ENCODE results near the gene RFK.
"Not testable (repeated sequence)": the region's sequence is repeated elsewhere in the genome, so short reads cannot be mapped to it uniquely, and the experiment has no call there.

RFK gene

DNA sequence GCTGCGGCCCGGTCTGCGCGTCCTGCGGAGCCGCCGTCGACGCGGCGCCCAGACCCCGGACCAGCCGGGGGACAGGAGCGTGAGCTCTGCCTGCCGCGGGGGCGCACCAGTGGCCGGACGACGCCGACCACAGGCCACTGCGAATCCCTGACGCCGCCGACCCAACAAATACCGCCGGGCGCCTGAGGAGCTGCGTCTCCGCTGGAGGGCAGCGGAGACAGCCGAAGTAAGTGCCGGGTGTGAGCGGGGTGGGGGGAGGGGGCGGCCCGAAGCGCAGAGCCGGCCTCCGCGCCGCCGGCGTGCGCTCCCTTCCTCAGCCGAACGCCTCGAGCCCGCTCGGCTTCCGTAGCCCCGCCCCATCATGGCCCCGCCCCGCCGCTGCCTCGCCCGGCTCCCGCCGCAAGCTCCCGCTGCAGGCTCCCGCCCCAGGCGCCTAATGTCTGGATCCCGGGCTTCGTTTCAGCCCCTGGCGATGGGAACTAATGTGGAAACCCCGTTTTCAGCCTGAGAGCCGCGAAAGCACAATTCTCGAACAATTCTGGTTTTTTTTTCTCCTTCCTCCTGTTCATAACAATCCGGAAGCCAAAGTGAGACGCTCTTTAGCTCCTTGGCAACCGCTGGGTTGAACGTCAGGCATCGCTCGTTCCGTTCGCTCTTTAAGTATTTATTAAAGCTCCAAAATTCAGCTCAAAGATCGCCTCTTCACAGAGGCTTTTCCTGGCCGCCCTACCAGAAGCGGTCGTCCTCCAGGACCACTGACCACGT is at the start of gene RFK:
Gene RFK, minus strand, starts transcription at position 232 of the 765 bp plus-strand sequence. CDS start 255 bp downstream, outside the sequence.
- DNase-seq (ENCODE audit: low read depth in 3 of 3) = peak; percentile 84 to 91 (median 90)

DNA sequence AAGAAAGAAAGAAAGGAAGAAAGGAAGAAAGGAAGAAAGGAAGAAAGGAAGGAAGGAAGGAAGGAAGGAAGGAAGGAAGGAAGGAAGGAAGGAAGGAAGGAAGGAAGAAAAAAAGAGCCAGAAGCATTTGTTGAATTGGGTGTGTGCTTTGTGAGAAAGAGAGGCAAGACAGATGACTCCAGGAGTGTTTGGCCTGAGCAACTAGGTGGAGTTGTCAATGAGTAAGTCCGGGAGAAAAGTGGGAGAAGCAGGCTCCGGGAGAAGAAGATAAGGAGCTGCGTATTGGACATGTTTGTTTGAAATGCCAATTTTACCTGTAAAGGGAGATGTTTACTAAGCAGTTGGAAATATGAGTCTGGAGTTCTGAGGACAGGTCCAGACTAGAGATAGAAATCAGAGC is 49.7 kb upstream of the RFK start:
- no peak for DNase-seq (ENCODE audit: low read depth in 3 of 3)

DNA sequence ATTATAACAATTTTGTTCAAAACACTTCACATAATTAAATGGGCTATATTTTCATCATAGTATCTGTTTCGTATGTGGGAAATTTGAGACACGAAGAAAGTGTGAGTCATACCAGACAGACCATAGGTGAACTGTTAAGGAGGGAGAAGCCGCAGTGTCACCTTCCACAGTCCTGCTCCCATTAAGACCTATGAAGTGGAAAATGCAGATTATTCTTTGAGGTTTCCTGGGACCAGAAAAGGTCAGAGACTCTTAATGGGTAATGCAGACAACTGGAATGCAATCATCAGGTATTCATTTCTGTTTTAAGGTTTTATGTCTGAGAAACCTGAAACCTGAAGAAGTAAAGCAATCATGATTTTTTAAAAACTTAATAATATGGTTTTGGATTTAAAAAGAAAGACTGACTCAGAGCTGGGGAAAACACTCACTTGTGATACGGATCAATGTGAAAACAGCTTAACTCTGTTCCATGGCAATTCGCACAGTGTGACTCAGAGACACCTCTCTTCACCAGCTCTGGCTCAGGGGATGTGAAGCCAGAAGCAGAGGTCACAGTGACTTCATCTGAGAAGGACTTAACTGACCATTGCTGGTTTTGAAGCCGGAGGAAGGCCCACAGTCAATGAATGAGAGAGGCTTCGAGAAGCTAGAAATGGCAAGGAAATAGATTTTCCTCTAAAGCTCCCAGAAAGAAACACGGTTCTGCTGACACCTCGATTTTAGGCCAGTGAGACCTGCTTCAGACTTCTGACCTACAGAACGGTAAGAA is 47.5 kb upstream of the RFK start:
- DNase-seq (ENCODE audit: low read depth in 3 of 3) = peak in 2 of 3 donors; percentile 27 to 51

DNA sequence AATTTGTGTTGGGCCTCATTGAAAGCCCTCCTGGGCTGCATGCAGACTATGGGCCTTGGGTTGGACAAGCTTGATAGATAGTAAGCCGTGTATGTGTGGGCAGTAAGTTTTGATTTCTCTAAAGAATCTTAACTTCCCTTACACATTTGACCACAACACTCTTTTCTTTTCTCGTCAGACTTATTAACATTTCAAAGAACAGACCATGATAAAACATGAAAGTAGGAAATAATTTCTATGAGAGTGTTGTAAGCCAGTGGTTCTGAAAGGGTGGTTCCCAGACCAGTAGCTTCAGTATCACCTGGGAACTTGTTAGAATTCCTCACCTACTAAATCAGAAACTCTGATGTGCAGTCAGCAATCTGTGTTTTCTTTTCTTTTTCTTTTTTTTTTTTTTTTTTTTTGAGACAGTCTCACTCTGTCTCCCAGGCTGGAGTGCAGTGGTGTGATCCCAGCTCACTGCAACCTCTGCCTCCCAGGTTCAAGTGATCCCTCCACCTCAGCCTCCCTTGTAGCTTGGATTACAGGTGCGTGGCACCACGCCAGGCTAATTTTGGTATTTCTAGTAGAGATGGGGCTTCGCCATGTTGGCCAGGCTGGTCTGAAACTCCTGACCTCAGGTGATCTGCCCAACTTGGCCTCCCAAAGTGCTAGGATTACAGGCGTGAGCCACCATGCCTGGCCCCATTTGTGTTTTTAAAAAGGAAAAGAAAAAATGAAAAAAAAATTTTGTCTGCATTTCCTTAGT is 44.8 kb upstream of the RFK start:
- DNase-seq (ENCODE audit: low read depth in 3 of 3) = no peak

DNA sequence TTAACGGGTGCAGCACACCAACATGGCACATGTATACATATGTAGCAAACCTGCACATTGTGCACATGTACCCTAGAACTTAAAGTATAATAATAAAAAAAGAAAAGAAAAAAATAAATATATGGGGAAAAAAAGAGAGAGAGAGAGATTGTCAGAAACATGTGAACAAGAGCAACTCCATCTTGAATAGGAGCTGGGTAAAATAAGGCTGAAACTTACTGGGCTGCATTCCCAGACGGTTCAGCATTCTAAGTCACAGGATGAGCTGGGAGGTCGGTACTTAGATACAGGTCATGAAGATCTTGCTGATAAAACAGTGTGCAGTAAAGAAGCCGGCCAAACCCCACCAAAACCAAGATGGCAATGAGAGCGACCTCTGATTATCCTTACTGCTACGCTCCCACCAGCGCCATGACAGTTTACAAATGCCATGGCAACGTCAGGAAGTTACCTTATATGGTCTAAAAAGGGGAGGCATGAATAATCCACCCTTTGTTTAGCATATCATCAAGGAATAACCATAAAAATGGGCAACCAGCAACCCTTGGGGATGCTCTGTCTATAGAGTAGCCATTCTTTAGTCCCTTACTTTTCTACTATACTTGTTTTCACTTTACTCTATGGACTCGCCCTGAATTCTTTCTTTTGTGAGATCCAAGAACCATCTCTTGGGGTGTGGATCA is 42.9 kb upstream of the RFK start:
- not testable (repeated sequence) for DNase-seq (ENCODE audit: low read depth in 3 of 3)

DNA sequence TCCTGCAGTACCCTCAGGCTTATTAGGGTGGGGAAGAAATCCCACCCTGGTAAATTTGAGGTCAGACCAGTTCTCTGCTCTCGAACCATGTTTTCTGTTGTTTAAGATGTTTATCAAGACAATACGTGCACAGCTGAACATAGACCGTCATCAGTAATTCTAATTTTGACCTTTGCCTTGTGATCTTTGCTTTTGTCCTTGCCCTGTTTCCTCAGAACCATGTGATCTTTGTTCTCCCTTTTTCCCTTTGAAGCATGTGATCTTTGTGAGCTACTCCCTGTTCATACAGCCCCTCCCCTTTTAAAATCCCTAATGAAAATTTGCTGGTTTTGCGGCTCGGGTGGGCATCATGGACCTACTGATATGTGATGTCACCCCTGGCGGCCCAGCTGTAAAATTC is 40.7 kb upstream of the RFK start:
- DNase-seq (ENCODE audit: low read depth in 3 of 3) = not testable (repeated sequence)

DNA sequence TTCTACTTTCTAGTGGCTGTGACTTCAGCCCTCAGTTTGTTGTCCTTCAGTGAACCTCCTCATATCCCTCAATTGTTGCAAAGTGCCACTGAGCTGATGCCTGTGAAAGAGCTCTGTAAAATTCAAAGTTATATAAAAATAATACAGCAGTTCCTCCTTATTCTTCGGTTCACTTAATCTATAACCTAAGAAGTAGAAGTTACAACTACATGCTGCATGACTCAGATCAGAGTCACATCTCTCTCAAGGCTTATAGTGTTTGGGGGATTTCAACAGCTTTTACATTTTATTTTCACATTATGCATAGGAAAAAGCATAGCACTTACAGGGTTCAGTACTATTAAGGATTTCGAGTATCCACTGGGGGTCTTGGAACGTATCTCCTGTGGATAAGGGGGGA is 39.6 kb upstream of the RFK start:
- DNase-seq (ENCODE audit: low read depth in 3 of 3) = no peak

DNA sequence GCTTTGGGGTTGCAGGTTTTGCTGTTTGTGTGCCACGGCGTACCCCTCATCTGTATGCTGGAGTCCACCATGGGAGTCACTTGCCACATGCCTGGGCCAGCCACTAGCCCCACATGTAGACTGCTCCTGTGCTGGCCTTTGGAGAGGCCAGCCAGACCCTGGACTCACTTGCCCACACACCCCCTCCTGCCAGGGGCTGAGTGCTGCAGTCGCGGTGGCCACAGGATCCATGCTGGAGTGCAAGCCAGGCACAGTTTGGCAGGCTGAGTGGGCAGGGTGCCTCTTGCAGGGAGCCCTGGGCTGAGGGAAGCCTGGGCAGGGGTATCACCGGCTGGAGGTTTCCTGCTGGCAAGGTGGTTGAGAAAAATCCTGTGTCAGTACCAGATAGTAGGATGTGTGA is 39.2 kb upstream of the RFK start:
- DNase-seq (ENCODE audit: low read depth in 3 of 3) = no peak

DNA sequence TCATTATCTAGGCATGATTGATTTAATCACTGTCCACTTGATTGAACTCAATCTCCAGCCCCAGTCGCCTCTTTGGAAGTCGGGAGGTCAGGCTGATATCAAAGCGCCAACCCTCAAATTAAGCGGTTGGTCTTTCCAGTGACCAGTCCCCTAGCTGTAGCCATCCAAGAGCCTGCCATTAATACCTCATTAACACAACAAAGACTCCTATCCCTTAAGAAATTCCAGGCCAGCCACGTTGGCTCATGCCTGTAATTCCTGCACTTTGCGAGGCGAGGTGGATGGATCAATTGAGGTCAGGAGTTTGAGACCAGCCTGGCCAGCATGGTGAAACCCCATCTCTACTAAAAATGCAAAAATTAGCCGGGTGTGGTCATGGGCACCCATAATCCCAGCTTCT is 37.4 kb upstream of the RFK start:
- no peak for DNase-seq (ENCODE audit: low read depth in 3 of 3)

DNA sequence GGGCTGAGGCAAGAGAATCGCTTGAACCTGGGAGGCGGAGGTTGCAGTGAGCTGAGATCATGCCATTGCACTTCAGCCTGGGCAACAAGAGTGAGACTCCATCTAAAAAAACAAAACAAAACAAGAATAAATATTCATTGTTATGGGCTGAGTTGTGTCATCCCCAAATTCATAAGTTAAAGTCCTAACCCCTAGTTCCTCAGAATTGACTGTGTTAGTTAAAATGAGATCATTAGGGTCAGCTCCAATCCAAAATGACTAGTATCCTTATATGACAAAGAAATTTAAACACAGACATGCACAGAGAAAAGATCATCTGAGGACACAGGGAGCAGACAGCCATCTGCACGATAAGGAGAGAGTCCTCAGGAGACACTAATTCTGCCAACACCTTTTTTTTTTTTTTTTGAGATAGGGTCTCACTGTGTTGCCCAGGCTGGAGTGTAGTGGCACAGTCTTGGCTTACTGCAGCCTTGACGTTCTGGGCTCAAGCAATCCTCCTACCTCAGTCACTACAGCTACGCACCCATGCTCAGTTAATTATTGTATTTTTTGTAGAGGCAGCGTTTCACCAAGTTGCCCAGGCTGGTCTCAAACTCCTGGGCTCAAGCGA is 32.7 kb upstream of the RFK start:
- DNase-seq (ENCODE audit: low read depth in 3 of 3) = no peak

DNA sequence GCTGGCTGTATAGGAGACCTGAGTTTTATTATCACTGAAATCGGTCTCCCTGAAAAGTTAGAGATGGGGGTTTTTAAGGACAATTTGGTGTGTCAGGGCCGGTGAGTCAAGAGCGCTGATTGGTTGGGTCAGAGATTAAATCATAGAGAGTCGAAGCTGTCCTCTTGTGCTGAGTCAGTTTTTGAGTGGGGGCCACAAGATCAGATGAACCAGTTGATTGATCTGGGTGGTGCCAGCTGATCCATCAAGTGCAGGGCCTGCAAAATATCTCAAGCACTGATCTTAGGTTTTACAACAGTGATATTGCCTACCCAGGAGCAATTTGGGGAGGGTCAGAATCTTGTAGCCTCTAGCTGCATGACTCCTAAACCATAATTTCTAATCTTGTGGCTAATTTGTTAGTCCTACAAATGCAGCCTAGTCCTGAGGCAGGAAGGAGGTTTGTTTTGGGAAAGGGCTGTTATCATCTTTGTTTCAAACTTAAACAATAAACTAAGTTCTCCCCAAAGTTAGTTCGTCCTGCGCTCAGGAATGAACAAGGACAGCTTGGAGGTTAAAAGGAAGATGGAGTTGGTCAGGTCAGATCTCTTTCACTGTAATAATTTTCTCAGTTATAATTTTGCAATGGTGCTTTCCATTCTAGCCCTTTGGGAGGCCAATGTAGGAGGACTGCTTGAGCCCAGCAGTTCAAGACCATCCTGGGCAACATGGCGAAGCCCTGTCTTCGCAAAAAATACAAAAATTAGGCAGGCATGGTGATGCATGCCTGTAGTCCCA is 31.6 kb upstream of the RFK start:
- no peak for DNase-seq (ENCODE audit: low read depth in 3 of 3)

DNA sequence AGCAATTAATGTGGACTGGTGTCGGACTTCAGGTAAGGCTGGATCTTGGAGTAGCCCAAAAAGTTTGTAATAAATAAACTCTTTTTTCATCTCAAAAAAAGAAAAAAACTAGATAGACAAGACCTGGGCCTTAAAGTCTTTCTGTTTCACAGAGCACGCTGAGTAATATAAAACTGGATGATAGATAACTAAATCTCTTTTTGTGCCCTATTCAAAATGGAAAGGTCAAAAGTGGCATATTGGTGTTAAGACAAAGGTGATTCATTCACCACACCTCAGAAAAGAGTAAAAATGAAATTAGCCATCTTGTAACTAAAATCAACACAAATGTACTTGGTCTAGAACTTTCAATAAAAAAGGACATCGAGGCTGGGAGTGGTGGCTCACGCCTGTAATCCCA is 30.3 kb upstream of the RFK start:
- DNase-seq (ENCODE audit: low read depth in 3 of 3) = no peak

DNA sequence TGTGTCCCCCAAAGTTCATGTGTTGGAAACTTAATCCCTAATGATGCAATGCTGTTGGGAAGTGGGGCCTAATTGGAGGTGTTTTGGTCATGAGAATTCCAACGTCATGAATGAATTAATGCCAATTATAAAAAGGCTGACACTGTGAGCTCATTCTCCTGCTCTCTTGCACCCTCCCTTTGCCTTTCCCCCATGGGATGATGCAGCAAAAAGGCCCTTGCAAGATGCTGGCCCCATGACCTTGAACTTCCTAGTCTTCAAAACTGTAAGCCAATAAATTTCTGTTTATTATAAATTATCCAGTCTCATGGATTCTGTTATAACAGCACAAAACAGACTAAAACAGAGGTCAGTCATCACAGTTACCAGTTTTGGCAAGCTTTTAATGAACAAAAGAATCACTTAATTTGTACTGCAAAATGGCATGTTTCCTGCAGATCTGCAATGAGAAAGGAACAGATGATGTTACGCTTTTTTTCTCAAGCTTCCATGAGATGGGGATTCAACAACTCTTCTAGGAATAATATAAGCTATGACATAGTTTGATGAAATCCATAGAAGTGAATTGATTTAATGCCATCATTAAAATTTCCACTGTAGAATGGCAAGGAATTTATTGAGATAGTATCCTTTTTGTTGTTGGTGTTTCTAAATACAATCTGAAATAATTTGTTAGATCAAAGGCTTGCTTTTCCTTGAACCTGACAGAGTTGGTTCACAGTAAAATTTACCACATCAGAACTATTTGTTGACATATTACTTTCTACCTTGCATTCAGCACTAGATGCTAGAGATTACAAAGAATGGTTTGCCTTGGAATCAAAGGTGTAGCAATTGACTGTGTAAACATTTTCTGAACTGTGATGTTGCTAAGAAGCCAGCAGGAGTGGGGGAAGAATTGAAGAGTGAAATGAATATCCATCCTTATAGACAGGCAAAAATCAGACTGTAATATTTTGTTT is 29.3 kb upstream of the RFK start:
- DNase-seq (ENCODE audit: low read depth in 3 of 3) = no peak

DNA sequence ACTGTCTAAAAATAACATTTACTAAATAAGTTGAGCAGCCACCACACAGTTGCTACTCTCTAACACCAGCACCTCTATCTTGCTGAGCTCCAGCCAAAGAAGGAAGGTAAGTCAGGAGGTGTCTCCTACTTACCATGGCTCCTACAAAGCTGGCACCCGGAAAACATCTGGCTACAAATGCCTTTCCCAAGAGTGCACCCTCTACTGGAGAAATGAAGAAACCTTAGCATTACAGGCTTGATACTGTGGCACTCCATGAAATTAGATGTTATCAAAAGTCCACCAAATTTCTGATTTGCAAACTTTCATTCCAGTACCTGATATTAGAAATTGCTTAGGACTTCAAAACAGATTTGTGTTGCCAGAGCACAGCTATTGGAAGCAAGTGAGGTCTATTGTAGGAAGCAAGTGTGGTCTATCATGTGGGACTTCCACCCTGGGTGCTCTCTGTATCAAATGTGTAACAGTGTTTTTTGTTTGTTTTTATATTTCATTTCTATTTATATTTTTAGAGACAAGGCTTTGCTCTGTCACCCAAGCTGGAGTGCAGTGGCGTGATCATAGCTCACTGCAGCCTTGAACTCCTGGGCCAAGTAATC is 25.7 kb upstream of the RFK start:
- no peak for DNase-seq (ENCODE audit: low read depth in 3 of 3)

DNA sequence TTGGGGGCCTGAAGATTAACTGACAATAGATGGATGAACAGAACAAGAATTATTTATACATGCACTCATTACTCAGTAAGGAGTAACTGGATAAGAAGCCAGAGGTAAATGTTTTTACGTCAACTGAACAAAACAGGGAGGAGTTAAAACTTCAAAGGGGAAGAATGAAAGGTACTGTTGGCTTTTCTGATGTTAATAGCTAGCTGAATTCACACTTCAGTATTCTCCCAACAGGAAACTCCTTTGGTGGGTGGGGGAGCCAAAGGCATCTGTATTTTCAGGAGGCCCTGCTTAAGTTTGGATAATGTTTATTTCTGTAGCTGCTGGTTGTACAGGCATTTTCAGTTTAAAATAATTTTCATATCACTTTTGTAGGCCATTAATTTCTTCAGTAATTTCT is 23.2 kb upstream of the RFK start:
- no peak for DNase-seq (ENCODE audit: low read depth in 3 of 3)

DNA sequence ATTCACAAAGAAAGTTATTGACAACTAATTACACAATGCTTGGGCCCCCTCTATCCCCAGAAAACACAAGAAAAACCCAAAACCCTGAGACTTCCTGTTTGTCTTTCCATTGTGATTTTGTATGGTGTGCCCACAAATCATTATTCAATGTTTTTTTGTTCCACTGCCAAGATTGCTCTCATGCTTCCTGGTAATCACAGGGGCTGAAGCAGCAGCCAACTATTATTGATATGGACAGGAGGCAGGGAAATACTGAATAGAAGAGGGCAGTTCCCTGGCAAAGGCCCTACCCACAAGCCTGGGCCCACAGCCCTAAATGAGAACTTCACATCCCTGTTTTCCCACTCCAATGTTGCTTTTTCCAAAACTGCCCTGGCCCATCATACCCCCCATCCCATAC is 21.5 kb upstream of the RFK start:
- no peak for DNase-seq (ENCODE audit: low read depth in 3 of 3)

DNA sequence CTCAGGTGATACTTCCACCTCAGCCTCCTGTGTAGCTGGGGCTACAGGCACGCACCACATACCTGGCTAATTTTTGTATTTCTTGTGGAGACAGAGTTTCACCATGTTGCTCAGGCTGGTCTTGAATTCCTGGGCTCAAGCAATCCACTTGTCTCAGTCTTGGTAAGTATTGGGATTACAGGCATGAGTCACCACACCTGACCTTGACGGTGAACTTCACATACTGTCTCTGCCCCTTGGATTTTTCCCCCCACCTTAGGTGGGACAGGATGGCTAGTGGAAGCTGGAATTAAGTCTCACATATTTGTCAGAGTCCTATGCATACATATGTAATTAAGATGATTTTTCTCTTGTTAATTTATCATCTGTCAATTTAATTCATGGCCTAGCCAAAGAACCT is 20.9 kb upstream of the RFK start:
- DNase-seq (ENCODE audit: low read depth in 3 of 3) = no peak

DNA sequence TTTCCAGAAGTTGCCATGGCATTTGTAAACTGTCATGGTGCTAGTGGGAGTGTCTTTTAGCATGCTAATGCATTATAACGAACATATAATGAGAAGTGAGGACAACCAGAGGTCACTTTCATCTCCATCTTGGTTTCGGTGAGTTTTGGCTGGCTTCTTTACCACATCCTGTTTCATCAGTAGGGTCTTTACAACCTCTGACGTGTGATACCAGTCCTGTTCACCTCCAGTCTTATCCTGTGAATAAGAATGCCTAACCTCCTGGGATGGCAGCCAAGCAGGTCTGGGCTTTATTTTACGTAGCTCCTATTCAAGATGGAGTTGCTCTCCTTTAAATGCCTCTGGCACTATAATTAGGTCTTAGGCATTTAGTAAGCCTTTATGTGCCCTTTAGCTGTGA is 20.4 kb upstream of the RFK start:
- DNase-seq (ENCODE audit: low read depth in 3 of 3) = no peak

DNA sequence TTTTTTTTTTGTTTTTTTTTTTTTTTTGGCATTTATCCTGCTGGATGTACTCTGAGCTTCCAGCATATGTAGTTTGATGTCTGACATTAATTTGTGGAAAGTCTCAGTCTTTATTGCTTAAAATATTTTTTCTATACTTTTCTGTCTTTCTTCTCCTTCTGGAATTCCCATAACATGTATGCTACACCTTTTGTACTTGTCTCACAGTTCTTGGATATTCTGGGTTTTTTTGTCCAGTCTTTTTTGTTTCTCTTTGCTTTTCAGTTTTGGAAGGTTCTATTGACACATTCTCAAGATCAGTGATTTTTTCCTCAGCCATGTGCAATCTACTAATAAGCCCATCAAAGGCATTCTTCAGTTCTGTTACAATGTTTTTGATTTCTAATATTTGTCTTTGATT is 19.4 kb upstream of the RFK start:
- no peak for DNase-seq (ENCODE audit: low read depth in 3 of 3)

Measured in stimulated activated CD4-positive, alpha-beta T cell treated with anti-CD3 and anti-CD28 coated beads, TNF-alpha, amount 100 ng/mL, for 48 hours (primary cell).